Calu3 (cell line): ENCODE data around the gene ATP13A1. TPM values are rescaled to one million over a fixed set of nuclear protein-coding genes. Genes with fewer than 3 reads are reported as not detected.
"Not testable (repeated sequence)": the region's sequence is repeated elsewhere in the genome, so short reads cannot be mapped to it uniquely, and the experiment has no call there.

Experiments
- BruUV-seq: library from RNA; stranded (reverse); fragments of 400-500 nt; replicated peaks from 2 replicates; lab custom pipeline; 2021; lab: Mats Ljungman, UMichigan
- CTCF ChIA-PET: fragments of 300-600 bp; sonication (Branson Sonifier 250); formaldehyde crosslinking; loops from one replicate; lab custom pipeline; 2022; ENCODE audit warnings: antibody characterized with exemption; lab: Charles Lee
- DNase-seq: peaks from one replicate; pipeline ENCODE4 v3.0.0; 2022
- H3K27ac Mint-ChIP-seq: one replicate; pipeline ENCODE4 v1.8.0; 2022; ENCODE audit warnings: mixed read lengths; ENCODE audit not compliant: unreplicated experiment
- H3K27me3 Mint-ChIP-seq: one replicate; pipeline ENCODE4 v1.8.0; 2022; ENCODE audit warnings: mixed read lengths; ENCODE audit not compliant: unreplicated experiment
- H3K36me3 Mint-ChIP-seq: one replicate; pipeline ENCODE4 v1.8.0; 2022; ENCODE audit warnings: mild to moderate bottlenecking, moderate library complexity, mixed read lengths; ENCODE audit not compliant: insufficient read depth, unreplicated experiment
- H3K4me1 Mint-ChIP-seq: one replicate; pipeline ENCODE4 v1.8.0; 2022; ENCODE audit warnings: mild to moderate bottlenecking, low read depth, mixed read lengths; ENCODE audit not compliant: unreplicated experiment
- H3K4me3 Mint-ChIP-seq: one replicate; pipeline ENCODE4 v1.8.0; 2022; ENCODE audit warnings: mild to moderate bottlenecking, low read depth, moderate library complexity, mixed read lengths; ENCODE audit not compliant: unreplicated experiment
- H3K9me3 Mint-ChIP-seq: one replicate; pipeline ENCODE4 v1.8.0; 2022; ENCODE audit warnings: low read depth, mixed read lengths; ENCODE audit not compliant: unreplicated experiment
- intact Hi-C: fragments of 100-400 bp; cut with micrococcal nuclease; formaldehyde crosslinking; loops from one replicate; pipeline ENCODE4 v1.10.0; 2022; ENCODE audit not compliant: unreplicated experiment
- total RNA-seq: library from RNA; stranded (reverse); gene quantifications from 2 replicates; pipeline ENCODE4 v1.2.3, GENCODE V29; 2022
- TF ChIP-seq, protein P1 (sequence below): fragments of 200-600 bp; IDR thresholded peaks from one replicate; pipeline ENCODE4 v1.8.0; 2022; ENCODE audit warnings: antibody characterized with exemption; ENCODE audit not compliant: unreplicated experiment

The ATP13A1 gene
- total RNA-seq, 1 experiment from 2014 or later, result 65.4 TPM

DNA sequence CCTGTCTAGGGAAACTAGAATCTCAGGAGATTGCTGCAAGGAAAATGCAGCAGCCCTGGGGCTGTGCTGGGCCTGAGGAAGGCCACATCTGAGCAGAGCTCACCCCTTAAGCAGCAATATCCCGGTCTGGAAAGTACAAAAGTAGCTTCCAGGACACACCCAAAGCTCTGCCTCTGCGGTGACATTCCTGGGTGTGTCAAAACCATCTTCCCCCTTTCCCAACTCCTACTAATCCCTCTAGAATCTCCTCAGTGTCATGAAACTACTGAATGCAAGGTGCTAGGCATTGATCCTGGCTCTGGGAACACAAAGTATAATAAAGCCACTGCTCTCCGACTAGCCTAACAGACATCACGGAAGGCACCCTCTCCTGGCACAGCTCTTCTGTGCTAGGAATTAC lies 50.0 kb downstream of the ATP13A1 start:
- CTCF ChIA-PET, result interaction anchor here (1.0 kb wide), 1 partner anchor 10 kb away, joined by 3 read pairs; no protein-coding TSS in a partner anchor
- H3K36me3 Mint-ChIP-seq, result peaks cover 9% of the 10 kb centered on the region
- no peak overlapping the region for H3K27ac Mint-ChIP-seq
- BruUV-seq, result no TSS peak
- no peak for DNase-seq
- H3K9me3 Mint-ChIP-seq, result no peaks in the 10 kb centered on the region
- H3K4me3 Mint-ChIP-seq, result no peak overlapping the region
- TF ChIP-seq, protein P1, sequence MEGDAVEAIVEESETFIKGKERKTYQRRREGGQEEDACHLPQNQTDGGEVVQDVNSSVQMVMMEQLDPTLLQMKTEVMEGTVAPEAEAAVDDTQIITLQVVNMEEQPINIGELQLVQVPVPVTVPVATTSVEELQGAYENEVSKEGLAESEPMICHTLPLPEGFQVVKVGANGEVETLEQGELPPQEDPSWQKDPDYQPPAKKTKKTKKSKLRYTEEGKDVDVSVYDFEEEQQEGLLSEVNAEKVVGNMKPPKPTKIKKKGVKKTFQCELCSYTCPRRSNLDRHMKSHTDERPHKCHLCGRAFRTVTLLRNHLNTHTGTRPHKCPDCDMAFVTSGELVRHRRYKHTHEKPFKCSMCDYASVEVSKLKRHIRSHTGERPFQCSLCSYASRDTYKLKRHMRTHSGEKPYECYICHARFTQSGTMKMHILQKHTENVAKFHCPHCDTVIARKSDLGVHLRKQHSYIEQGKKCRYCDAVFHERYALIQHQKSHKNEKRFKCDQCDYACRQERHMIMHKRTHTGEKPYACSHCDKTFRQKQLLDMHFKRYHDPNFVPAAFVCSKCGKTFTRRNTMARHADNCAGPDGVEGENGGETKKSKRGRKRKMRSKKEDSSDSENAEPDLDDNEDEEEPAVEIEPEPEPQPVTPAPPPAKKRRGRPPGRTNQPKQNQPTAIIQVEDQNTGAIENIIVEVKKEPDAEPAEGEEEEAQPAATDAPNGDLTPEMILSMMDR, result no peak
- intact Hi-C loops, result loop anchor here (2.0 kb wide), 1 partner anchor 37 kb away; no protein-coding TSS in a partner anchor
- H3K4me1 Mint-ChIP-seq, result peaks cover 22% of the 10 kb centered on the region
- no peaks in the 10 kb centered on the region for H3K27me3 Mint-ChIP-seq

DNA sequence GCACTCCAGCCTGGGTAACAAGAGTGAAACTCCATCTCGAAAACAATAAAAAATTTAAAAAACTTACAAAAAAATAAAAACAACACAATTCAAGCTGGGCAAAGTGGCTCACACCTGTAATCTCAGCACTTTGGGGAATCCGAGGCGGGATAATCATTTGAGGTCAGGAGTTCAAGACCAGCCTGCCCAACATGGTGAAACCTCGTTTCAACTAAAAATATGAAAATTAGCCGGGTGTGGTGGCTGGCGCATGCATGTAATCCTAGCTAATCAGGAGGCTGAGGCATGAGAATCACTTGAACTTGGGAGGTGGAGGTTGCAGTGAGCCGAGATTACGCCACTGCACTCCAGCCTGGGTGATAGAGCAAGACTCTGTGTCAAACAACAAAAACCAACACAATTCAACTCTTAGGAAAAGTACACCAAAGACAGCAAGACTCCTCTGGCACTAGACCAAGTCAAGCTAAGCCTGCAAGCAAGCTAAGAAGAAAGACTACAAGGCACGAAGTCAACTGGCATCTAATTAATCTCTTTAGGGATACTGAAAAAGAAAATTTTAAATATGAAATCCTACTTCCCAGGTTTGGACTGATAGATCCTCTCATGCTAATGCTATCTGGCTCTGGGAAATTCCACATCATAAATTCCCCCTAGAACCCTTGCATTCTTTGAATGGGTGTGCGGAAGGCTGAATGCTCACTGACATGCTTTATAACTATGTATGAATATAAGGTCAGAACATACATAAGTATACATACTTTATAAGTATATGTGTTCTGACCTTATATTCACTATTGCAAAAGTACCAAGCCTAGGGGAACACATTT lies 52.9 kb downstream of the ATP13A1 start:
- TF ChIP-seq, protein P1, result no peak
- intact Hi-C loops, result no loop called here
- no peak for DNase-seq
- Mint-ChIP-seq H3K4me3 (no peak overlapping the region), H3K4me1 (peaks cover 16% of the 10 kb centered on the region), H3K9me3 (no peaks in the 10 kb centered on the region), H3K27ac (no peak overlapping the region), H3K36me3 (peaks cover 6% of the 10 kb centered on the region), H3K27me3 (no peaks in the 10 kb centered on the region)
- CTCF ChIA-PET, result no interaction called here
- BruUV-seq, result no TSS peak

DNA sequence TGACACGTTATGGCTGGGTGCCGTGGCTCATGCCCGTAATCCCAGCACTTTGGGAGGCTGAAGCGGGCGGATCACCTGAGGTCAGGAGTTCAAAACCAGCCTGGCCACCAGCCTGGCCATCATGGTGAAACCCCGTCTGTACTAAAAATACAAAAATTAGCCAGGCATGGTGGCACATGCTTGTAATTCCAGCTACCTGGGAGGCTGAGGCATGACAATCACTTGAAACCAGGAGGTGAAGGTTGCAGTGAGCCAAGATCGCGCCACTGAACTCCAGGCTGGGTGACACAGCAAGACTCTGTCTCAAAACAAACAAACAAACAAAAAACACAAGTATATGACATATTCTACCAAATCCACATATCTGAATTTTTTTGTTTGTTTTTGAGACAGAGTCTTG lies 56.8 kb downstream of the ATP13A1 start:
- H3K9me3 Mint-ChIP-seq, BruUV-seq, H3K27me3 Mint-ChIP-seq, H3K36me3 Mint-ChIP-seq, H3K4me3 Mint-ChIP-seq, CTCF ChIA-PET, DNase-seq: not testable (repeated sequence)
- intact Hi-C loops, result loop anchor here (10.0 kb wide), 1 partner anchor 52 kb away; no protein-coding TSS in a partner anchor
- H3K4me1 Mint-ChIP-seq, result peaks cover 22% of the 10 kb centered on the region
- H3K27ac Mint-ChIP-seq, result peak overlapping the region; percentile 76

DNA sequence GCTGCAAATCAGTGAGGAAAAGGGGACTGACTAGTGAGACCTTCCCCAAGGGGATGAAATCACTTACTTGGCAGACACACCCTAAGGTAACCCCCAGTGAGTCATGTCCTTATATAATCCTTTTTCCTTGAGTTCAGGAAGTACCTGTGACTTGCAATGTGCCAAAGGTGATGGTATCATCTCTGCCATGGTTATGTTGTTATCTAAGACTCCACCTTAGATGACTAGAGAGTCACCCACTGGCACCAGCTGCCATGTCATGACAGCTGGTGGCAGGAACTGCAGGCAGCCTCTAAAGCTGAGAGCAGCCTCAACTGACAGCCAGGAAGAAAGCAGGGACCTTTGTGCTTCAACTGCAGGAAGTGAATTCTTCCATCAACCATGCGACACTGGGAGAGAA lies 57.5 kb downstream of the ATP13A1 start:
- H3K27ac Mint-ChIP-seq, result peak overlapping the region; percentile 76

More for the DNA sequence above, 57.5 kb downstream of the ATP13A1 start:
- TF ChIP-seq, protein P1, result no peak
- peak; percentile 47 for DNase-seq
- CTCF ChIA-PET, result interaction anchor here (0.7 kb wide), 1 partner anchor 9 kb away, joined by 6 read pairs; no protein-coding TSS in a partner anchor
- Mint-ChIP-seq H3K4me1 (peaks cover 26% of the 10 kb centered on the region), H3K27me3 (no peaks in the 10 kb centered on the region), H3K9me3 (no peaks in the 10 kb centered on the region), H3K4me3 (peak overlapping the region; percentile 39), H3K36me3 (peaks cover 12% of the 10 kb centered on the region)
- intact Hi-C loops, result loop anchor here (10.0 kb wide), 1 partner anchor 51 kb away; no protein-coding TSS in a partner anchor
- BruUV-seq, result no TSS peak
